Measurements from ENCODE around the gene UGT3A2. TPM values are rescaled to one million over a fixed set of nuclear protein-coding genes. Genes with fewer than 3 reads are reported as not detected.

Gene UGT3A2
- total RNA-seq, 1 donor from 2014 or later = 0.79 TPM

DNA sequence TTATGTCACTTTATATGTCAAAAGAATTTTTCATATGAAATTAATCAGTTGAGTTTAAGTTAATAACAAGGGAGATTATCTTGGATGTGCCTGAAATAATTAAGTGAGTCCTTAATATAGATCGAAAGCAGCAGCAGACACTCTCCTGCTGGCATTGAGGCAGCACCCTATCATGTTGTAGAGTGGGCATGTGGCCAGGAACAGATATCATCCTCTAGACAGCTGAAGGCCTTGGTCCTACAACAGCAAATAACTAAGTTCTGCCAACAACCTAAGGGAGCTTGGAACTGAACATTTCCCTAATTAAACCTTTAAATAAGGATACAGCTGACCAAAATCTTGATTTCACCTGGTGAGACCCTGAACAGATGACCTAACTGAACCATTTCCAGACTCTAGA lies 49.7 kb downstream of the UGT3A2 start:
- peaks cover 25% of the 10 kb centered on the region for H3K9me3 Mint-ChIP-seq
- no peak for DNase-seq (ENCODE audit: low read depth, low spot score)
- H3K36me3 Mint-ChIP-seq (ENCODE audit: low read depth) = peaks cover 12% of the 10 kb centered on the region
- TF ChIP-seq, protein P1, sequence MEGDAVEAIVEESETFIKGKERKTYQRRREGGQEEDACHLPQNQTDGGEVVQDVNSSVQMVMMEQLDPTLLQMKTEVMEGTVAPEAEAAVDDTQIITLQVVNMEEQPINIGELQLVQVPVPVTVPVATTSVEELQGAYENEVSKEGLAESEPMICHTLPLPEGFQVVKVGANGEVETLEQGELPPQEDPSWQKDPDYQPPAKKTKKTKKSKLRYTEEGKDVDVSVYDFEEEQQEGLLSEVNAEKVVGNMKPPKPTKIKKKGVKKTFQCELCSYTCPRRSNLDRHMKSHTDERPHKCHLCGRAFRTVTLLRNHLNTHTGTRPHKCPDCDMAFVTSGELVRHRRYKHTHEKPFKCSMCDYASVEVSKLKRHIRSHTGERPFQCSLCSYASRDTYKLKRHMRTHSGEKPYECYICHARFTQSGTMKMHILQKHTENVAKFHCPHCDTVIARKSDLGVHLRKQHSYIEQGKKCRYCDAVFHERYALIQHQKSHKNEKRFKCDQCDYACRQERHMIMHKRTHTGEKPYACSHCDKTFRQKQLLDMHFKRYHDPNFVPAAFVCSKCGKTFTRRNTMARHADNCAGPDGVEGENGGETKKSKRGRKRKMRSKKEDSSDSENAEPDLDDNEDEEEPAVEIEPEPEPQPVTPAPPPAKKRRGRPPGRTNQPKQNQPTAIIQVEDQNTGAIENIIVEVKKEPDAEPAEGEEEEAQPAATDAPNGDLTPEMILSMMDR (conservative IDR thresholded peaks at IDR 0.05) = no peak
- H3K27ac Mint-ChIP-seq (ENCODE audit: unreplicated experiment) = no peak overlapping the region
- peaks cover 5% of the 10 kb centered on the region for H3K27me3 Mint-ChIP-seq (ENCODE audit: low read depth)
- H3K4me1 Mint-ChIP-seq = no peaks in the 10 kb centered on the region
- H3K4me3 Mint-ChIP-seq = no peak overlapping the region

DNA sequence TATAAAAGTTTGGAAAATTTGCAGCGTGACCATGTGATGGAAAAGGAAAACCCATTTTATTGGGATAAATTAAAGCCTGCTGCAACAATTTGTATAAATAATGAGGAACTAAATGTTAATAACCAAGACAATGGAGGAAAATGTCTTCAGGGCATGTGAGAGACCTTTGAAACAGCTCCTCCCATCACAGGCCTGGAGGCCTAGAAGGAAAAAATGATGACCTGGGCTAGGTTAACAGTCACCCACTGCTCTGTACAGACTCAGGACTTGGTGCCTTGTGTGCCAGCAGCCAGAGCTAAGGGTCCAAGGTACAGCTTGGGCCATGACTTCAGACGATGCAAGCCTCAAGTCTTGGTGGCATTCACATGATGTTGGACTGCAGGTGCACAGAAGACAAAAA lies 53.5 kb downstream of the UGT3A2 start:
- Mint-ChIP-seq H3K27ac (ENCODE audit: unreplicated experiment) (no peak overlapping the region), H3K4me3 (no peak overlapping the region), H3K27me3 (ENCODE audit: low read depth) (no peaks in the 10 kb centered on the region), H3K36me3 (ENCODE audit: low read depth) (peaks cover 6% of the 10 kb centered on the region), H3K9me3 (peaks cover 29% of the 10 kb centered on the region), H3K4me1 (no peaks in the 10 kb centered on the region)
- no peak for DNase-seq (ENCODE audit: low read depth, low spot score)
- TF ChIP-seq, protein P1 (conservative IDR thresholded peaks at IDR 0.05) = no peak

DNA sequence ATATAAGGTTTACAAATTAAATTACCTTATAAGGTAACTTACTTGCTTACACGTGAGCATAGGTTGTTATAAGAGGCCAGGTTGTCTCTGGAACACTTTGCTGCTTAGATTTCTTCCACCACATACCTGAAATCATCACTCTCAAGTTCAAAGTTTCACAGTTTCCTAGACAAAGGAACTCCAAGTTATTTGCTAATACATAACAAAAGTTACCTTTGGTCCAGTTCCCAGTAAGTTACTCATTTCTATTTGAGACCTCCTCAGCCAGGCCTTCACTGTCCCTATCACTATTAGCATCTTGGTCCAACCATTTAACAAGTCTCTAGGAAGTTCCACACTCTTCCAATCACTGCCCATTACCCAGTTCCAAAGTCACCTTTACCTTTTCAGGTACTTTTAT lies 57.0 kb downstream of the UGT3A2 start:
- no peak overlapping the region for H3K4me3 Mint-ChIP-seq
- no peak for DNase-seq (ENCODE audit: low read depth, low spot score)
- H3K27ac Mint-ChIP-seq (ENCODE audit: unreplicated experiment) = no peak overlapping the region
- TF ChIP-seq, protein P1 (conservative IDR thresholded peaks at IDR 0.05) = no peak
- H3K27me3 Mint-ChIP-seq (ENCODE audit: low read depth) = no peaks in the 10 kb centered on the region
- H3K4me1 Mint-ChIP-seq = no peaks in the 10 kb centered on the region
- H3K9me3 Mint-ChIP-seq = peaks cover 19% of the 10 kb centered on the region
- peaks cover 2% of the 10 kb centered on the region for H3K36me3 Mint-ChIP-seq (ENCODE audit: low read depth)

DNA sequence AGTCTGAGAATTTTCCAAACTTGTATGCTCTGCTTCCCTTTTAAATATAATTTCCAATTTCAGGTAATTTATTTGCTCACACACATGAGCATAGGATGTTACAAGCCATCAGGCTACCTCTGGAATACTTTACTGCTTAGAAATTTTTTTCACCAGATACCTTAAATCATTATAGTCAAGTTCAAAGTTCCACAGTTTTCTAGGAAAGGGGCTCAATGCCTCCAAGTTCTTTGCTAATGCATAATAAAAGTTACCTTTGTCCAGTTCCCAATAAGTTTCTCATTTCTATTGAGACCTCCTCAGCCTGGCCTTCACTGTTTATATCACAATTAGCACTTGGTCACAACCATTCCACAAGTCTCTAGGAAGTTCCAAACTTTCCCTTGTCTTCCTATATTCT lies 59.3 kb downstream of the UGT3A2 start:
- no peaks in the 10 kb centered on the region for H3K4me1 Mint-ChIP-seq
- TF ChIP-seq, protein P1 (conservative IDR thresholded peaks at IDR 0.05) = no peak
- no peaks in the 10 kb centered on the region for H3K36me3 Mint-ChIP-seq (ENCODE audit: low read depth)
- H3K27me3 Mint-ChIP-seq (ENCODE audit: low read depth) = no peaks in the 10 kb centered on the region
- no peak for DNase-seq (ENCODE audit: low read depth, low spot score)
- H3K27ac Mint-ChIP-seq (ENCODE audit: unreplicated experiment) = no peak overlapping the region
- no peak overlapping the region for H3K4me3 Mint-ChIP-seq
- H3K9me3 Mint-ChIP-seq = peaks cover 10% of the 10 kb centered on the region

DNA sequence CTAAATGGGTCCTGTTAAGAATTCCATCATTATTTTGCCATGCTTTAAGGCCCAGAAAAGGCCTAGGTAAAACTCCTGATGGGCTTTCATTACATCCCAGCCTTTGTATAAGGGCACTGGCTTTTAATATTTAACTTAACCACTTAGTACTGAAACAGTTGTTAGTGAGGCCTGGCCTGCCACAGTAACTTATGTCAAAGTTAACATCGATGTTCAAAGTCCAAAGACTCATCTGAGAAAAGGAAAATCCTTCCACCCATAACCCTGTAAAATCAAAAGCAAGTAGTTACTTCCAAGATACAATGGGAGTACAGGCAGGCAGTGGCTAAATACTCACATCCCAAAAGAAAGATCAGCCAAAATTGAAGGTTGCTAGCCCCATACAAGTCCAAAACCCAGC lies 60.5 kb downstream of the UGT3A2 start:
- H3K36me3 Mint-ChIP-seq (ENCODE audit: low read depth) = no peaks in the 10 kb centered on the region

More for the DNA sequence above, 60.5 kb downstream of the UGT3A2 start:
- Mint-ChIP-seq H3K27me3 (ENCODE audit: low read depth) (no peaks in the 10 kb centered on the region), H3K4me1 (no peaks in the 10 kb centered on the region), H3K4me3 (no peak overlapping the region), H3K9me3 (peaks cover 10% of the 10 kb centered on the region), H3K27ac (ENCODE audit: unreplicated experiment) (no peak overlapping the region)
- TF ChIP-seq, protein P1 (conservative IDR thresholded peaks at IDR 0.05) = no peak
- no peak for DNase-seq (ENCODE audit: low read depth, low spot score)
